ENCODE measurements around the gene GDI1.

The GDI1 gene

GRCh38 chrX:154408659-154409221, 28.2 kb upstream of the GDI1 start:
- peak overlapping the region; percentile 22 to 81 (median 49) for H3K9ac ChIP-seq (ENCODE audit: low read length in 5 of 5)
- H3K27me3 ChIP-seq (ENCODE audit: control insufficient read depth in 5 of 5, insufficient read depth in 4 of 5, low read length in 5 of 5), result peaks cover 0 to 18% (median 4%) of the 10 kb centered on the region in 5 donors
- H3K4me1 ChIP-seq (ENCODE audit: control insufficient read depth in 5 of 5, insufficient read depth in 5 of 5, low read length in 5 of 5), result peaks cover 3 to 25% (median 18%) of the 10 kb centered on the region in 5 donors
- H3K4me3 ChIP-seq (ENCODE audit: low read depth in 1 of 5, low read length in 5 of 5), result peak overlapping the region; percentile 33 to 63 (median 53)
- H3K9me3 ChIP-seq (ENCODE audit: control insufficient read depth in 5 of 5, low read length in 5 of 5), result no peaks in the 10 kb centered on the region
- peaks cover 0 to 14% (median 3%) of the 10 kb centered on the region in 5 donors for H3K36me3 ChIP-seq (ENCODE audit: control insufficient read depth in 5 of 5, insufficient read depth in 5 of 5, low read length in 5 of 5)
- H3K27ac ChIP-seq (ENCODE audit: low read depth, low read length), result peak overlapping the region; percentile 65

GRCh38 chrX:154409222-154409871, 27.6 kb upstream of the GDI1 start, which contains the start of gene DNASE1L1:
DNASE1L1 (minus strand) TSS chrX:154409254; CDS start chrX:154405568, 3,686 bp downstream.
- peaks cover 3 to 25% (median 18%) of the 10 kb centered on the region in 5 donors for H3K4me1 ChIP-seq (ENCODE audit: control insufficient read depth in 5 of 5, insufficient read depth in 5 of 5, low read length in 5 of 5)
- H3K9me3 ChIP-seq (ENCODE audit: control insufficient read depth in 5 of 5, low read length in 5 of 5), result no peaks in the 10 kb centered on the region
- H3K4me3 ChIP-seq (ENCODE audit: low read depth in 1 of 5, low read length in 5 of 5), result peak within 1 kb of the TSS; percentile 33 to 63 (median 53)
- H3K27ac ChIP-seq (ENCODE audit: low read depth, low read length), result peak within 1 kb of the TSS; percentile 74
- peak within 1 kb of the TSS; percentile 22 to 81 (median 60) for H3K9ac ChIP-seq (ENCODE audit: low read length in 5 of 5)
- peaks cover 0 to 15% (median 4%) of the 10 kb centered on the region in 5 donors for H3K36me3 ChIP-seq (ENCODE audit: control insufficient read depth in 5 of 5, insufficient read depth in 5 of 5, low read length in 5 of 5)
- H3K27me3 ChIP-seq (ENCODE audit: control insufficient read depth in 5 of 5, insufficient read depth in 4 of 5, low read length in 5 of 5), result peaks cover 0 to 19% (median 5%) of the 10 kb centered on the region in 5 donors

- H3K27ac ChIP-seq (ENCODE audit: low read depth, low read length), result peak overlapping the region; percentile 60
- no peaks in the 10 kb centered on the region for H3K9me3 ChIP-seq (ENCODE audit: control insufficient read depth in 5 of 5, low read length in 5 of 5)
- peaks cover 3 to 25% (median 18%) of the 10 kb centered on the region in 5 donors for H3K4me1 ChIP-seq (ENCODE audit: control insufficient read depth in 5 of 5, insufficient read depth in 5 of 5, low read length in 5 of 5)
- H3K36me3 ChIP-seq (ENCODE audit: control insufficient read depth in 5 of 5, insufficient read depth in 5 of 5, low read length in 5 of 5), result peaks cover 0 to 17% (median 4%) of the 10 kb centered on the region in 5 donors
- peak overlapping the region; percentile 32 to 74 (median 64) for H3K4me3 ChIP-seq (ENCODE audit: low read depth in 1 of 5, low read length in 5 of 5)
- H3K9ac ChIP-seq (ENCODE audit: low read length in 5 of 5), result peak overlapping the region in 4 of 5 donors; percentile 48 to 70 (median 62)
- peaks cover 0 to 18% (median 5%) of the 10 kb centered on the region in 5 donors for H3K27me3 ChIP-seq (ENCODE audit: control insufficient read depth in 5 of 5, insufficient read depth in 4 of 5, low read length in 5 of 5)
Measured at GRCh38 chrX:154411981-154412340, 25.0 kb upstream of the GDI1 start.

- Histone ChIP-seq H3K4me3 (ENCODE audit: low read depth in 1 of 5, low read length in 5 of 5) (peak overlapping the region in 4 of 5 donors; percentile 32 to 74 (median 64)), H3K27me3 (ENCODE audit: control insufficient read depth in 5 of 5, insufficient read depth in 4 of 5, low read length in 5 of 5) (peaks cover 0 to 18% (median 5%) of the 10 kb centered on the region in 5 donors), H3K9ac (ENCODE audit: low read length in 5 of 5) (peak overlapping the region in 2 of 5 donors; percentile 48 to 69), H3K36me3 (ENCODE audit: control insufficient read depth in 5 of 5, insufficient read depth in 5 of 5, low read length in 5 of 5) (peaks cover 0 to 17% (median 4%) of the 10 kb centered on the region in 5 donors), H3K27ac (ENCODE audit: low read depth, low read length) (peak overlapping the region; percentile 60), H3K9me3 (ENCODE audit: control insufficient read depth in 5 of 5, low read length in 5 of 5) (no peaks in the 10 kb centered on the region), H3K4me1 (ENCODE audit: control insufficient read depth in 5 of 5, insufficient read depth in 5 of 5, low read length in 5 of 5) (peaks cover 3 to 25% (median 18%) of the 10 kb centered on the region in 5 donors)
Measured at GRCh38 chrX:154412468-154412867, 24.5 kb upstream of the GDI1 start.

- peaks cover 0 to 18% (median 5%) of the 10 kb centered on the region in 5 donors for H3K27me3 ChIP-seq (ENCODE audit: control insufficient read depth in 5 of 5, insufficient read depth in 4 of 5, low read length in 5 of 5)
- no peak overlapping the region for H3K4me3 ChIP-seq (ENCODE audit: low read depth in 1 of 5, low read length in 5 of 5)
- peaks cover 0 to 17% (median 4%) of the 10 kb centered on the region in 5 donors for H3K36me3 ChIP-seq (ENCODE audit: control insufficient read depth in 5 of 5, insufficient read depth in 5 of 5, low read length in 5 of 5)
- no peaks in the 10 kb centered on the region for H3K9me3 ChIP-seq (ENCODE audit: control insufficient read depth in 5 of 5, low read length in 5 of 5)
- no peak overlapping the region for H3K9ac ChIP-seq (ENCODE audit: low read length in 5 of 5)
- H3K27ac ChIP-seq (ENCODE audit: low read depth, low read length), result no peak overlapping the region
- peaks cover 3 to 25% (median 18%) of the 10 kb centered on the region in 5 donors for H3K4me1 ChIP-seq (ENCODE audit: control insufficient read depth in 5 of 5, insufficient read depth in 5 of 5, low read length in 5 of 5)
Measured at GRCh38 chrX:154413142-154413541, 23.8 kb upstream of the GDI1 start.

GRCh38 chrX:154417157-154417556, 19.8 kb upstream of the GDI1 start:
- H3K4me1 ChIP-seq (ENCODE audit: control insufficient read depth in 5 of 5, insufficient read depth in 5 of 5, low read length in 5 of 5), result peaks cover 0 to 13% (median 9%) of the 10 kb centered on the region in 5 donors

GRCh38 chrX:154419189-154419588, 17.8 kb upstream of the GDI1 start:
- Histone ChIP-seq H3K27me3 (ENCODE audit: control insufficient read depth in 5 of 5, insufficient read depth in 4 of 5, low read length in 5 of 5) (peaks cover 0 to 8% (median 2%) of the 10 kb centered on the region in 5 donors), H3K9ac (ENCODE audit: low read length in 5 of 5) (no peak overlapping the region), H3K27ac (ENCODE audit: low read depth, low read length) (no peak overlapping the region), H3K9me3 (ENCODE audit: control insufficient read depth in 5 of 5, low read length in 5 of 5) (no peaks in the 10 kb centered on the region), H3K4me3 (ENCODE audit: low read depth in 1 of 5, low read length in 5 of 5) (no peak overlapping the region), H3K36me3 (ENCODE audit: control insufficient read depth in 5 of 5, insufficient read depth in 5 of 5, low read length in 5 of 5) (peaks cover 0 to 28% (median 11%) of the 10 kb centered on the region in 5 donors), H3K4me1 (ENCODE audit: control insufficient read depth in 5 of 5, insufficient read depth in 5 of 5, low read length in 5 of 5) (peaks cover 0 to 5% (median 0%) of the 10 kb centered on the region in 5 donors)

More at GRCh38 chrX:154417157-154417556, 19.8 kb upstream of the GDI1 start:
- Histone ChIP-seq H3K4me3 (ENCODE audit: low read depth in 1 of 5, low read length in 5 of 5) (no peak overlapping the region), H3K9me3 (ENCODE audit: control insufficient read depth in 5 of 5, low read length in 5 of 5) (no peaks in the 10 kb centered on the region), H3K36me3 (ENCODE audit: control insufficient read depth in 5 of 5, insufficient read depth in 5 of 5, low read length in 5 of 5) (peaks cover 0 to 35% (median 15%) of the 10 kb centered on the region in 5 donors), H3K9ac (ENCODE audit: low read length in 5 of 5) (no peak overlapping the region), H3K27ac (ENCODE audit: low read depth, low read length) (no peak overlapping the region), H3K27me3 (ENCODE audit: control insufficient read depth in 5 of 5, insufficient read depth in 4 of 5, low read length in 5 of 5) (peaks cover 0 to 14% (median 5%) of the 10 kb centered on the region in 5 donors)

- Histone ChIP-seq H3K36me3 (ENCODE audit: control insufficient read depth in 5 of 5, insufficient read depth in 5 of 5, low read length in 5 of 5) (peaks cover 0 to 27% (median 11%) of the 10 kb centered on the region in 5 donors), H3K27me3 (ENCODE audit: control insufficient read depth in 5 of 5, insufficient read depth in 4 of 5, low read length in 5 of 5) (peaks cover 0 to 8% (median 2%) of the 10 kb centered on the region in 5 donors), H3K4me1 (ENCODE audit: control insufficient read depth in 5 of 5, insufficient read depth in 5 of 5, low read length in 5 of 5) (peaks cover 0 to 5% (median 0%) of the 10 kb centered on the region in 5 donors), H3K9ac (ENCODE audit: low read length in 5 of 5) (no peak overlapping the region), H3K4me3 (ENCODE audit: low read depth in 1 of 5, low read length in 5 of 5) (no peak overlapping the region), H3K27ac (ENCODE audit: low read depth, low read length) (no peak overlapping the region), H3K9me3 (ENCODE audit: control insufficient read depth in 5 of 5, low read length in 5 of 5) (no peaks in the 10 kb centered on the region)
Measured at GRCh38 chrX:154419688-154420401, 17.1 kb upstream of the GDI1 start.

- Histone ChIP-seq H3K4me1 (ENCODE audit: control insufficient read depth in 5 of 5, insufficient read depth in 5 of 5, low read length in 5 of 5) (peaks cover 0 to 5% (median 0%) of the 10 kb centered on the region in 5 donors), H3K9me3 (ENCODE audit: control insufficient read depth in 5 of 5, low read length in 5 of 5) (no peaks in the 10 kb centered on the region), H3K27ac (ENCODE audit: low read depth, low read length) (no peak overlapping the region), H3K4me3 (ENCODE audit: low read depth in 1 of 5, low read length in 5 of 5) (no peak overlapping the region), H3K36me3 (ENCODE audit: control insufficient read depth in 5 of 5, insufficient read depth in 5 of 5, low read length in 5 of 5) (peaks cover 0 to 22% (median 11%) of the 10 kb centered on the region in 5 donors), H3K9ac (ENCODE audit: low read length in 5 of 5) (no peak overlapping the region), H3K27me3 (ENCODE audit: control insufficient read depth in 5 of 5, insufficient read depth in 4 of 5, low read length in 5 of 5) (peaks cover 0 to 8% (median 2%) of the 10 kb centered on the region in 5 donors)
Measured at GRCh38 chrX:154420402-154420756, 16.6 kb upstream of the GDI1 start.
